Type B pancreatic cell (in vitro differentiated cells): ENCODE measurements around the gene IL20RB. TPM values are rescaled to one million over a fixed set of nuclear protein-coding genes. Genes with fewer than 3 reads are reported as not detected.
"Not testable (repeated sequence)": the region's sequence is repeated elsewhere in the genome, so short reads cannot be mapped to it uniquely, and the experiment has no call there.

Experiments used
- DNase-seq: peaks from one replicate; pipeline ENCODE4 v3.0.0; 2021; ENCODE audit warnings: mixed read lengths; ENCODE audit not compliant: unreplicated experiment; ENCODE audit errors: extremely low spot score
- H3K27ac Mint-ChIP-seq: 2 replicates; pipeline ENCODE4 v1.8.0; 2021; ENCODE audit warnings: mild to moderate bottlenecking, mixed read lengths
- H3K27me3 Mint-ChIP-seq: 2 replicates; pipeline ENCODE4 v1.8.0; 2021; ENCODE audit warnings: mixed read lengths
- H3K36me3 Mint-ChIP-seq: 2 replicates; pipeline ENCODE4 v1.8.0; 2021; ENCODE audit warnings: mixed read lengths
- H3K4me1 Mint-ChIP-seq: one replicate; pipeline ENCODE4 v1.8.0; 2021; ENCODE audit warnings: mixed read lengths; ENCODE audit not compliant: unreplicated experiment
- H3K4me3 Mint-ChIP-seq: 2 replicates; pipeline ENCODE4 v1.8.0; 2021; ENCODE audit warnings: mild to moderate bottlenecking, mixed read lengths
- H3K9me3 Mint-ChIP-seq: 2 replicates; pipeline ENCODE4 v1.8.0; 2021; ENCODE audit warnings: mixed read lengths
- total RNA-seq: library from RNA; stranded (reverse); gene quantifications from 2 replicates; pipeline ENCODE4 v1.2.1, GENCODE V29; 2021; ENCODE audit warnings: low replicate concordance
- TF ChIP-seq, protein P1 (sequence below): fragments of 200-600 bp; sonication (generic); conservative IDR thresholded peaks from 2 replicates; pipeline ENCODE4 v1.5.0; 2021; ENCODE audit warnings: antibody characterized with exemption, mild to moderate bottlenecking

Gene IL20RB
- total RNA-seq, 1 donor from 2014 or later = 0.56 TPM

DNA sequence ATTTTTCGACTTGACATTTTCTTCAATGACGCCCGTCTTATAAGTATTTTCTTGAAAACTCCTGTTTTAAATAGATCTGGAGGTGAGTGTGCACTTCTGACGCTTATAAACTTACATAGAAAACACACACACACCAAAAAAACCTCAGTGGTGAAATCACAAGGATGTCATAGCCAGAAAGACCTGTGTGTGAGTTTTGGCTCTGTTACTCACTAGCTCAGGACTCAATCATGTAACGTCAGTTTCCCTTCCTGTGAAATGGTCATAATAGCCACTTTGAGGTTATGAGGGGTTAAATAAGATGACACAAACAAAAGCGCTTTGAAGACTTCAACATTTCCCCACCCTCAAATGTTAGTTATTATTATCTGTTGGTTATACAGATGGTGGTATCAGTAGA is 1.8 kb downstream of the IL20RB start:
- no peaks in the 10 kb centered on the region for H3K9me3 Mint-ChIP-seq
- H3K4me3 Mint-ChIP-seq = no peak overlapping the region
- H3K4me1 Mint-ChIP-seq = peaks cover 21% of the 10 kb centered on the region
- no peaks in the 10 kb centered on the region for H3K27me3 Mint-ChIP-seq
- no peak overlapping the region for H3K27ac Mint-ChIP-seq
- no peak for DNase-seq
- TF ChIP-seq, protein P1, sequence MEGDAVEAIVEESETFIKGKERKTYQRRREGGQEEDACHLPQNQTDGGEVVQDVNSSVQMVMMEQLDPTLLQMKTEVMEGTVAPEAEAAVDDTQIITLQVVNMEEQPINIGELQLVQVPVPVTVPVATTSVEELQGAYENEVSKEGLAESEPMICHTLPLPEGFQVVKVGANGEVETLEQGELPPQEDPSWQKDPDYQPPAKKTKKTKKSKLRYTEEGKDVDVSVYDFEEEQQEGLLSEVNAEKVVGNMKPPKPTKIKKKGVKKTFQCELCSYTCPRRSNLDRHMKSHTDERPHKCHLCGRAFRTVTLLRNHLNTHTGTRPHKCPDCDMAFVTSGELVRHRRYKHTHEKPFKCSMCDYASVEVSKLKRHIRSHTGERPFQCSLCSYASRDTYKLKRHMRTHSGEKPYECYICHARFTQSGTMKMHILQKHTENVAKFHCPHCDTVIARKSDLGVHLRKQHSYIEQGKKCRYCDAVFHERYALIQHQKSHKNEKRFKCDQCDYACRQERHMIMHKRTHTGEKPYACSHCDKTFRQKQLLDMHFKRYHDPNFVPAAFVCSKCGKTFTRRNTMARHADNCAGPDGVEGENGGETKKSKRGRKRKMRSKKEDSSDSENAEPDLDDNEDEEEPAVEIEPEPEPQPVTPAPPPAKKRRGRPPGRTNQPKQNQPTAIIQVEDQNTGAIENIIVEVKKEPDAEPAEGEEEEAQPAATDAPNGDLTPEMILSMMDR = no peak
- H3K36me3 Mint-ChIP-seq = no peaks in the 10 kb centered on the region

DNA sequence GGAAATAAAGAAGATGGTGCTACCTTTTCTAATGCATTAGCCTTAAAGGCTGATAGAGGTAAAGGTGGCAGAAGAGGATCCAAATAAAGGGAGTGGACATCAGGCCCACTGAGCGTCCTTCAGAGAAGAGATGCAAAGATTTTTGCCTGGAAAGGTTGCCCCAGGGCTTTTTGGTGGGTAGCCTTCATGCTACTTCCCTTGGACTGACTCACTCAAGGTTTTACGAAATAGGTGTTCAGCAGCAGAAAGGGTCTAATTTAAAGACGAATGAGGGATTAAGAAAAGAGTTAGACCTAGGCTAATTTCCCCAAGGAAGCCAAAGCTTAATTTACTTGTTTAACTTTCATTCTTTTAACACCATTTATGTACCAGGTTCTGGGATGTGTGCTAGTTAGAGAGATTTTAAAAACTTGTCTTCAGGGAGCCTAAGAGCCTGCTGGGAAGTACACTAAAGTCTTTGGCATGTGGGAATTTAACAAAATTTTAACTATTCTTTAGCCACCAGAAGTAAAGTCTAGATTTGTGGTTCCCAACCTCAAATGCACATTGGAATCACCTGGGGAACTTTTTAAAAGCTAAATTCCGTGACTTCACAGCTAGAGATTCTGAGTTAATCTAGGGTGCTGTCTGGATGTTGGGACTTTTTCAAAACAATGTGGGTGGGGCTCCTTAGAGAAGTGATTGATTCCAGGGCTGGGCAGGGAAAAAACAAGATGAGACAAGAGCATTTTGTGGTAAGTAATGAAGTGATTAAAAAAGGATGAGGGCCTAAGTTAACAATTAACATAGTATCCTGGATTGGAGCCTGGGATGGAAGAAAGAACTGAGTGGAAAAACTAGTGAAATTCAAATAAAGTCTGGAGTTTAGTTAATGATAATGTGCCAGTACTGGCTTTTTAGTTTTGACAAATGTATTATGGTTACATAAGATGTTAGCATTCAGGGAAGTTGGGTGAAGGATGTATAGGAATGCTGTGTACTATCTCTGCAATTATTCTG is 3.4 kb downstream of the IL20RB start:
- Mint-ChIP-seq H3K27ac (peak overlapping the region; percentile 0), H3K9me3 (no peaks in the 10 kb centered on the region), H3K36me3 (no peaks in the 10 kb centered on the region), H3K27me3 (no peaks in the 10 kb centered on the region), H3K4me1 (peaks cover 8% of the 10 kb centered on the region), H3K4me3 (no peak overlapping the region)
- no peak for DNase-seq
- TF ChIP-seq, protein P1 = no peak

DNA sequence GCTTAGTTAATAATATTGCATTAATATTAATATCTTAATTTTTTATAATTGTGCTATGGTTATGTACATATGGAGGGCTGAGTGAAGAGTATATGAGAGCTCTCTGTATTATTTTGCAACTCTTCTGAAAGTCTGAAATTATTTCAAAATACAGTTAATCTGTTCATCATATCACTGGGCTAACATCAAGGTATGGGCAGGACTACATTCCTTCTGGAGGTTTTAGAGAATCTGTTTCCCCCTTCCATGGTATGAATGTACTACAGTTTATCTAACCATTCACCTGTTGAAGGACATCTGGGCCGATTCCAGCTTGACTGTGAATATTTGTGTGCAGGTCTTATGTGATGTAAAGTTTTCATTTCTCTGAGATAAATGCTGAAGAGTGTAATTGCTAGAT is 5.1 kb downstream of the IL20RB start:
- no peak overlapping the region for H3K4me3 Mint-ChIP-seq
- peaks cover 5% of the 10 kb centered on the region for H3K4me1 Mint-ChIP-seq
- no peak for DNase-seq
- H3K36me3 Mint-ChIP-seq = no peaks in the 10 kb centered on the region
- no peaks in the 10 kb centered on the region for H3K9me3 Mint-ChIP-seq
- H3K27ac Mint-ChIP-seq = no peak overlapping the region
- H3K27me3 Mint-ChIP-seq = no peaks in the 10 kb centered on the region
- TF ChIP-seq, protein P1 = no peak

DNA sequence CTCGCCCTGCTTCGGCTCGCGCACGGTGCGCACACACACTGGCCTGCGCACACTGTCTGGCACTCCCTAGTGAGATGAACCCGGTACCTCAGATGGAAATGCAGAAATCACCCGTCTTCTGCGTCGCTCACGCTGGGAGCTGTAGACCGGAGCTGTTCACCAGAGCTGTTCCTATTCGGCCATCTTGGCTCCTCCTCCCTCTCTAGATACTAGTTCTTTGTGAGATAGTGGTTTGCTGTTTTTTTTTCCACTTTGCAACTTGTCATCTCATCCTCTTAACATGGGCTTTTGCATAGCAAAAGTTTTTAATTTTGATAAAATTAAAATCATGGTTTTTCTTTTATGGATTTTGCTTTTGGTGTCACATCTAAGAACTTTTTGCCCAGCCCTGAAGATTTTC is 11.8 kb downstream of the IL20RB start:
- not testable (repeated sequence) for DNase-seq, H3K9me3 Mint-ChIP-seq, H3K27me3 Mint-ChIP-seq, H3K36me3 Mint-ChIP-seq, H3K4me1 Mint-ChIP-seq, H3K27ac Mint-ChIP-seq
- H3K4me3 Mint-ChIP-seq = peak overlapping the region; percentile 54

DNA sequence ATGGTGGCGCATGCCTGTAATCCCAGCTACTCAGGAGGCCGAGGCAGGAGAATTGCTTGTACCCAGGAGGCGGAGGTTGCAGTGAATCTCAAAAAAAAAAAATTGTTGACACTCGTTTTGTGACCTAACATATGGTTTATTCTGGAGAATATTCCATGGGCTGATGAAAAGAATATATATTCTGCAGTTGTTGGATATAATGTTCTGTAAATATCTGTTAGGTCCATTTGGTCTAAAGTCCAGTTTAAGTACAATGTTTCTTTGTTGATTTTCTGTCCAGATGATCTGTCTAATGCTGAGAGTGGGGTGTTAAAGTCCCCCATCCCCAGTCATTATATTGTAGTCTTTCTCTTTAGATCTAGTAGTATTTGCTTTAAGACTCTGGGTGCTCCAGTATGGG is 15.6 kb downstream of the IL20RB start:
- Mint-ChIP-seq H3K36me3 (peaks cover 4% of the 10 kb centered on the region), H3K27me3 (no peaks in the 10 kb centered on the region), H3K27ac (no peak overlapping the region), H3K4me3 (no peak overlapping the region), H3K4me1 (no peaks in the 10 kb centered on the region), H3K9me3 (no peaks in the 10 kb centered on the region)
- TF ChIP-seq, protein P1 = no peak
- no peak for DNase-seq

DNA sequence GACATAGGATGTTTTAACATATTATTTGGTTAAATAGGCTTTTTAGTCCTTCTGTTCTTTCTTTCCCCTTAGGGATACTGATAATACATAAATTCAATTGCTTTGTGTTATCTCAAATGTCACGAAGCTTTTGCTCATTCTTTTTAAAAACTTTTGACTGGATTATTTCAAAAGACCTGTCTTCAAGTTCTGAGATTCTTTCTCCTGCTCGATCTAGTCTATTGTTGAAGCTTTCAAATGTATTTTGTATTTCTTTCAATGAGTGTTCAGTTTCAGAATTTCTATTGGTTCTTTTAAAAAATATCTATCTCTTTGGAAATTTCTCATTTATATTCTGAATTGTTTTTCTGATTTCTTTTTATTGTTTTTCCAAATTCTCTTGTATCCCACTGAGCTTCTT is 16.9 kb downstream of the IL20RB start:
- peaks cover 4% of the 10 kb centered on the region for H3K36me3 Mint-ChIP-seq
- TF ChIP-seq, protein P1 = no peak
- H3K4me3 Mint-ChIP-seq = no peak overlapping the region
- H3K27me3 Mint-ChIP-seq = no peaks in the 10 kb centered on the region
- no peak for DNase-seq
- no peaks in the 10 kb centered on the region for H3K9me3 Mint-ChIP-seq
- no peaks in the 10 kb centered on the region for H3K4me1 Mint-ChIP-seq
- H3K27ac Mint-ChIP-seq = no peak overlapping the region
